Activated naive CD4-positive, alpha-beta T cell treated with anti-CD3 and anti-CD28 coated beads for 36 hours (primary cell): ENCODE measurements around the gene TMEM215. TPM values are rescaled to one million over a fixed set of nuclear protein-coding genes. Genes with fewer than 3 reads are reported as not detected.

ENCODE experiments used
- total RNA-seq, 2 experiments: library from RNA; stranded (reverse); gene quantifications; one replicate each; pipeline ENCODE4 v1.2.3, GENCODE V29; 2021

The TMEM215 gene
- total RNA-seq, 2 experiments from 2014 or later: not detected

Other genes with a start within 250 kb of the TMEM215 start
- gene SMIM27, start 231.2 kb upstream of the TMEM215 start, total RNA-seq: 10 to 100 TPM; 25.8 to 27.1 TPM
- 10 to 100 TPM; 14.3 to 15.2 TPM for gene TOPORS, start 231.0 kb upstream of the TMEM215 start, total RNA-seq
- gene NDUFB6, start 210.4 kb upstream of the TMEM215 start, total RNA-seq: 10 to 100 TPM; 73.9 to 75.7 TPM
- under 1 TPM in 1 of 2 experiments, not detected in 1; 0.02 TPM for gene TAF1L, start 147.9 kb upstream of the TMEM215 start, total RNA-seq
- 10 to 100 TPM; 41.8 to 42.0 TPM for gene APTX, start 218.1 kb downstream of the TMEM215 start, total RNA-seq
- gene DNAJA1, start 241.7 kb downstream of the TMEM215 start, total RNA-seq: 100 to 1,000 TPM; 110 to 120 TPM